ENCODE data around the gene HRAS.

Gene HRAS

DNA sequence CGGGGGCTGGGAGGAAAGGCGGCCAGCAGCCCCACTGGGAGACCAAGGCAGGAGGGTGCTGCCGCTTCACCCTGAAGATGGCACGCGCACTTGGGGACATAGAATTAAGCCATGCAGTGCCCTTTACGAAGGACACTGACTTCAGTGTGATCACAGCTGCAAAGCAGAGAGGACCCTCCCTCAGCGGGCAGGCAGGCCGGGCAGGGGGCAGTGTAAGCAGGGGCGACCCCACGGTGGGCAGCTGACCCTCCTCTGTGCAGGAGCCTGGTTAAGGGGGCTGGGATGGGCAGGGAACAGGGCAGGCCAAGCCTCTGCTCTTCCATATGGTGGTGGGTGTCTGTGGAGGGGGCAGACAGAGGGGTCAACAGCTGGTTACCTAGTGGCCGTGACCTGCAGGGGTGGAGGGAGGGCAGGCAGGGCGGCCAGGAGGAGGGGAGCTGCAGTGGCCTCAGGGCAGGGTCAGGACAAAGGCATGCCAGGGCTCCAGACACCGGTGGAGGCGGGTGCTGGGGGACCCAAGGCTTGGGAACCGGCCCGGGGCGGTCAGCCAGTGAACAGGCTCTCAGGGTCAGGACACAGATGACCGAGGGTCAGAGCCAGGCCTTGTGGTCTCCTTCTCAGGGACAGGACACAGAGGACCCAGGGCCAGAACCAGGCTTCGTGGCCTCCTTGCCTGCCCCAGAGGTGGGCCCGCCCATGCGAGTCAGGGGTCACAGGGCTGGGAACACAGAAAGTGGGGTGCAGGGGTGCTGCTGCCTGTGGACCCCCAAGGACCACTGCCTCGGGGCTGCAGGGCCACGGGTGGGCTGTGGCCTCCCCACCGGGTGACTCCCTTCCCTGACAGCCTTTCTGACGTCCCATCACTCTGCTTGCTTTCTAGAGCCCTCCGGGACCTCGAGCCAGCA, 18.0 kb upstream of the HRAS start:
- no peak for DNase-seq (ENCODE audit: low spot score)

GRCh38 chr11:551596-551995, 16.2 kb upstream of the HRAS start:
- no peak for DNase-seq (ENCODE audit: low spot score)

DNA sequence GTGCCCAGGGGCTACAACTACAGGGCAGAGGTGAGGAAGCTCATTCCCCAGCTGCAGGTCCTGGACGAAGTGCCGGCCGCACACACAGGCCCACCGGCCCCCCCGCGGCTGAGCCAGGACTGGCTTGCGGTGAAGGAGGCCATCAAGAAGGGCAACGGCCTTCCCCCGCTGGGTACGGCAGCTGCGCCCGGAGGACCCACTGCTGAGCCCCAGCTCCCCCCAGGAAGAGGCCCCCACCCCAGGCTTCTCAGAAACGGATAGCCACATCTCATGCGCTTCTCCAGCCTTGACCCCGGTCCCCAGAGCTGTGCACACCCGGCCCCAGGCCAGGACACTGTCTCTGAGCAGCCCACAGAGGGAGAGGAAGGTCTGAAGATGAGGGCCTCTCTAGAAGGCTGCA, 15.8 kb upstream of the HRAS start:
- no peak for DNase-seq (ENCODE audit: low spot score)

GRCh38 chr11:550746-551085, 15.3 kb upstream of the HRAS start:
- no peak for DNase-seq (ENCODE audit: low spot score)

DNA sequence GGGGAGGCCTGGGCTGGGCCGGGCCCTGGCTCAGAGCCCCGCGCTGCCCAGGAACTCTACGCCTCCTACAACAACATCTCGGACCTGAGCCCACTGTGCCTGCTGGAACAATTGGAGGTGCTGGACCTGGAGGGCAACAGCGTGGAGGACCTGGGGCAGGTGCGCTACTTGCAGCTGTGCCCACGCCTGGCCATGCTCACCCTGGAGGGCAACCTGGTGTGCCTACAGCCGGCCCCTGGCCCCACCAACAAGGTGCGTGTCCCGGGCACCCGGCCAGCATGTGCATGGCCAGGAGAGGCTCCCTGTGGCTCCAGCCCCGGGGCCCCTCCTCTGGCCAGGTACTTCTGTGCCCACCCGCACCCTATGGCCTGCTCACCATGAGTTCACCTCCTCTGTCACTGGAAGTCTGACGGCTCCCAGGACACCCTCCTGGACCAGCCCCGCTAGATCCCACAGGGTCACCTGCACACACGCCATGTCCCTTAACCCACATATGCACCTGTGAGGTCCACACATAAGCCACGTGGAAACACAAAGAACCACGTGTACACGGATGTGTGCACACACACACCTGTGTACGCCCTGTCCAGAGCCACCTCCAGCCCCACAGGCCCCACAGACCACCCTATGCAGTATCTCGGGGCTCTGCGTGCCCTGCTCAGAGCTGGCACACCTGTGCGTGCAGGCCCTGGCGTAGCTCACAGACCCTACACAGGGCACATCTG, 14.8 kb upstream of the HRAS start:
- no peak for DNase-seq (ENCODE audit: low spot score)

DNA sequence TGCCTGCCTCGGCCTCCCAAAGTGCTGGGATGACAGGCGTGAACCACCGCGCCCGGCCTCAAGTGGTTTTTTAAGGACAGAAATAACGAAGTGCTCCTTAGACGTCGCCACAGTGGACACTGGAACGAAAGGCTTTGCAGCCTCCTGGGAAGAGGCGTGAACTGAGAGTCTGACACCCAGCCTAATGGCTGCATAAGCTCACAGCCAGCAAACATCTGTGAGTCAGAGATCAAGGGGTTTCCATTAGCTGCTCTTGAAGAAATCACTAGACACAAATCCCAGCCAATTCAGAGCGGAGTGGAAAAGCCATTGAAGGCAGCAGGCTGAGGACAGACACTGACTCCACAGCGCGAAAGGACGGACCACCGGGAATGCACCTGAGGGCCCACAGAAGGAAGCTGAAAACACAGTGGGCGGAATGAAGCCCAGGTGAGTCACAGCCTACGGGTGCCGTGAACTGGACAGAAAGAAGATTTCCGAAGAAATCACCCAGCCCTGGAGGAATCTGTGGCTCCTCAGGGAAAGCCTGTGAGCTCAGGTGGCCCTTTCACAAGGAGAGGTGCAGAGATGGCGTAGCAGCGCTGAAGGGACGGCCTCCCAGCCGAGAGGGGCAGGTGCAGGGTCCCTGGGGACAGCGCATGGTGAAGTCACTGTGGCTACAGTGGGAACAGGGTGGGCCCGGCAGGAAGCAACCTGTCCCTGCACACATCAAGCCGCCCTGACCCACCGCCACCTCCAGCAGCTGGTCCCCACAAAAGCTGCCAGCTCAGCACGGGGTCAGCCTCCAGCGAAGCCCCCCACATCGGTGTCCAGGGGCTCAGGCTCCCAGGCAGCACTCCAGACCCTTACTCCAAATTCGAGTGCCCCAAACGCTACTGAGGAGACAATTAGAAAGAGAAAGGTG, 13.6 kb upstream of the HRAS start:
- DNase-seq (ENCODE audit: low spot score): no peak

DNA sequence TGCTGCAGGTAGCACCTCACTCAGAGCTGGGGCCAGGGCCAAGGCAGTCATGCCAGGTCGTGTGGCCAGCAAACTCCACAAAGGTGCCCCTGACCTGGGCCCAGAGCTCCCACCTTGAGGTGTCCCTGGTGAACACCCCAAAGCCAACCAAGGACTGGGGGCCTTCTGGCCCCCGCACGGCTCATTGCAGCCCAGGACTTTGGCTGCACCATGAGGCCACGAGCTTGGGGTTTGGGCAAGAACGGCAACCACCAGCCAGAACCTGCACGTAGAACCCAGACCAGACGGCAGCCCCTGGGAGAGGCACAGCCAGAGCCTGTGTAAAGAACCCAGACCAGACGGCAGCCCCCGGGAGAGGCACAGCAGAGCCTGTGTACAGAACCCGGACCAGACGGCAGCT, 9.8 kb upstream of the HRAS start:
- DNase-seq (ENCODE audit: low spot score): no peak

DNA sequence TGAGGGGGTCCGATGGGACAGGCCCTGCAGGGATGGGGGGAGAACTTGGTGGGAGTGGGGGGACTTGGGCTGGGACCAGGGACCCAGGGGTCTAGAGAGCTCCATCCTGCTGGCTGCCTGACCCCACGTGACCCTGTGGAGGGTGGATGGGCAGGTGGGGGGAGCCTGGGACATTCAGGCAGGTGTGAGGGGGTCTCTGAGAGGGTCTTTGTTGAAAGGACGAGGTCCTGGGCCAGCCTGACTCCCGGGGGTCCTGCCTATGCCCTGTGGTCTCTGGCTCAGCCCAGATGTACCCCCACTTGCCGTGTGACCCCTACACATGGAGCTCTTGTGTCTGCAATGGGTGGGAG, 9.4 kb upstream of the HRAS start:
- no peak for DNase-seq (ENCODE audit: low spot score)

DNA sequence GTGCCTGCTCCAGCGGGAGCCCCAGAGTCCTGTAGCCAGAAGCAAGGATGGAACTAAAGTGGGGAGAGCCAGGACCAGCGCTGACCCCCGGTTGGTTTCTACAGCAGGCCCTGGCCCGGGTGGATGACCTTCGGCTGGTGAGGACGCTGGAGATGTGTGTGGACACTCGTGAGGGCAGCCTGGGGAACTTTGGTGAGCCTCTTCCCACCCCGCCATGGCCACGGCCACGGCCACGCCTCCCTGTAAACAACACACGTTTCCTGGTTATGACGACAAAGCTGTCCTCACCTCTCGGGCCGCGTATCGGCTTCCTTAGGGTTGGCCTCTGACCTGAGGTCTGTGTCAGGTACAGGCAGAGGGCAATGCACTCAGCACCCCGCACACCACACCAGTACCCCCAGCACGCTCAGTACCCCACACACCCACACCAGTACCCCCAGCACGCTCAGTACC, 6.1 kb upstream of the HRAS start:
- DNase-seq (ENCODE audit: low spot score): no peak

GRCh38 chr11:540583-541432, 5.4 kb upstream of the HRAS start:
- DNase-seq (ENCODE audit: low spot score): no peak

- DNase-seq (ENCODE audit: low spot score): no peak
Measured at GRCh38 chr11:539971-540481, 4.7 kb upstream of the HRAS start.

DNA sequence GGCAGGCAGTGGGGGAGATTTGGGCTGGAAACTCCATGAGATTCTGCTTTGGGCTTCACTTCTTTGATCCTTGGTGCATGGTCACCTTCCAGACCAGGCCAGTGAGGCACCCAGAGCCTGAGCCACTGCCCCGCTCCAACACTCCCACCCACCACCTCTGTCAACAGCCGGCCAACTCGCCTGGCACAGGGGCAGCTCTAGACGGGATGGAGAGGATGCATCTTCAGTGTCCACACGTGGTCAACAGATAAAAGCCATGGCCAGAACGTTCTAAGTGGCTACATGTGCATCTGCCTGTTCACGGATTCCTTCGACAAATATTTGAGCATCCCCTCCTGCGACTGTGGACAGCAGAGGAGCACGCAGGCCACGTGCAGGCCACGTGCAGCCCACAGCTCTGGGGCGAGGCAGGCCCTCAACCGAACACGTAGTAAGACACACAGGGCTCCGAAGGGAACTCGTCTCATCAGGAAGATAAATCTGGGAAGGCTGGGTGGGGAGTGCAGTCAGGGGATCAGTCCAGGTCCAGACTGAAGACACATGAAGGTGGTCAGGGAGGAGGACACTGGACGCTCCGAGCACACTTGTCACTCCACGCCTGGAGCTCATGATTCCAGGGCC, 3.2 kb upstream of the HRAS start:
- DNase-seq (ENCODE audit: low spot score): no peak

- DNase-seq (ENCODE audit: low spot score): no peak
Measured at GRCh38 chr11:537622-538430, 2.5 kb upstream of the HRAS start.

GRCh38 chr11:536841-537621, 1.7 kb upstream of the HRAS start, which contains the start of gene LRRC56:
Gene LRRC56, plus strand, starts transcription at chr11:537527. Its CDS starts 3,158 bp downstream, at chr11:540685.
- DNase-seq (ENCODE audit: low spot score): peak; percentile 97

- DNase-seq (ENCODE audit: low spot score): no peak
Measured at GRCh38 chr11:535210-535518, 212 bp downstream of the HRAS start.

- DNase-seq (ENCODE audit: low spot score): no peak
Measured at GRCh38 chr11:534396-535209, 773 bp downstream of the HRAS start.

- no peak for DNase-seq (ENCODE audit: low spot score)
Measured at GRCh38 chr11:533586-534395, 1.6 kb downstream of the HRAS start.

Data from HuH-7.5 (cell line).